Activated CD8-positive, alpha-beta memory T cell treated with anti-CD3 and anti-CD28 coated beads, Interleukin-2, amount 50 U/mL, for 1 hour (primary cell): ENCODE measurements around the gene CEND1.
A peak's percentile ranks its signal among the peaks of the same experiment; 100 is the strongest.

Source experiments
- DNase-seq: peaks from one replicate; pipeline ENCODE4 v3.0.0-alpha.2; 2020; ENCODE audit errors: extremely low read depth

Gene CEND1

GRCh38 chr11:777288-778255, 12.3 kb downstream of the CEND1 start, which contains the start of gene GATD1:
Gene GATD1, minus strand, starts transcription at chr11:777487. Its CDS starts 25 bp downstream, at chr11:777462.
- DNase-seq, result peak; percentile 67

- no peak for DNase-seq
These were observed 13.2 kb downstream of the CEND1 start for GRCh38 chr11:776561-777287.

- DNase-seq, result no peak
These were observed 13.7 kb downstream of the CEND1 start for GRCh38 chr11:776263-776560.

- DNase-seq, result no peak
These were observed 14.9 kb downstream of the CEND1 start for GRCh38 chr11:774873-775592.

GRCh38 chr11:773830-774229, 16.1 kb downstream of the CEND1 start:
- DNase-seq, result no peak

GRCh38 chr11:773425-773824, 16.5 kb downstream of the CEND1 start:
- no peak for DNase-seq

- DNase-seq, result no peak
These were observed 17.2 kb downstream of the CEND1 start for GRCh38 chr11:772429-773390.

- DNase-seq, result no peak
These were observed 18.2 kb downstream of the CEND1 start for GRCh38 chr11:771617-772204.

- DNase-seq, result no peak
These were observed 19.0 kb downstream of the CEND1 start for GRCh38 chr11:770642-771616.

GRCh38 chr11:769887-770641, 19.8 kb downstream of the CEND1 start:
- no peak for DNase-seq

GRCh38 chr11:767238-767637, 22.7 kb downstream of the CEND1 start:
- no peak for DNase-seq

GRCh38 chr11:766936-767210, 23.0 kb downstream of the CEND1 start:
- no peak for DNase-seq

GRCh38 chr11:766106-766935, 23.6 kb downstream of the CEND1 start:
- no peak for DNase-seq

- no peak for DNase-seq
These were observed 24.1 kb downstream of the CEND1 start for GRCh38 chr11:765802-766091.

- DNase-seq, result peak; percentile 32
These were observed 24.7 kb downstream of the CEND1 start for GRCh38 chr11:765025-765801.

GRCh38 chr11:764322-765024, 25.4 kb downstream of the CEND1 start:
- no peak for DNase-seq
